Measurements from ENCODE around the gene NUCB2. TPM values are rescaled to one million over a fixed set of nuclear protein-coding genes. Genes with fewer than 3 reads are reported as not detected.

Gene NUCB2
- total RNA-seq, 1 donor from 2014 or later, result 101 TPM

- H3K27ac ChIP-seq (replicated peaks), result no peak overlapping the region
- intact Hi-C loops (cut with micrococcal nuclease), result no loop called here
- H3K36me3 ChIP-seq, result no peaks in the 10 kb centered on the region
- H3K9me3 ChIP-seq (replicated peaks), result no peaks in the 10 kb centered on the region
- TF ChIP-seq CTCF (IDR thresholded peaks at IDR 0.05; ENCODE audit: borderline replicate concordance), result no peak
- no peaks in the 10 kb centered on the region for H3K4me1 ChIP-seq
- H3K27me3 ChIP-seq (ENCODE audit: low read depth), result no peaks in the 10 kb centered on the region
- no peak overlapping the region for H3K4me3 ChIP-seq
- no peak for DNase-seq
Measured at GRCh38 chr11:17343907-17344306, 67.4 kb downstream of the NUCB2 start.

GRCh38 chr11:17347676-17348075, 71.1 kb downstream of the NUCB2 start:
- Histone ChIP-seq H3K27ac (replicated peaks) (no peak overlapping the region), H3K36me3 (no peaks in the 10 kb centered on the region), H3K9me3 (replicated peaks) (no peaks in the 10 kb centered on the region), H3K4me3 (no peak overlapping the region), H3K27me3 (ENCODE audit: low read depth) (no peaks in the 10 kb centered on the region), H3K4me1 (peaks cover 16% of the 10 kb centered on the region)
- intact Hi-C loops (cut with micrococcal nuclease), result no loop called here
- DNase-seq, result no peak
- TF ChIP-seq CTCF (IDR thresholded peaks at IDR 0.05; ENCODE audit: borderline replicate concordance), result no peak

GRCh38 chr11:17350455-17351171, 74.1 kb downstream of the NUCB2 start:
- intact Hi-C loops (cut with micrococcal nuclease), result no loop called here
- Histone ChIP-seq H3K36me3 (no peaks in the 10 kb centered on the region), H3K27ac (replicated peaks) (no peak overlapping the region), H3K27me3 (ENCODE audit: low read depth) (no peaks in the 10 kb centered on the region), H3K4me1 (peaks cover 38% of the 10 kb centered on the region), H3K4me3 (no peak overlapping the region), H3K9me3 (replicated peaks) (no peaks in the 10 kb centered on the region)
- no peak for DNase-seq
- TF ChIP-seq CTCF (IDR thresholded peaks at IDR 0.05; ENCODE audit: borderline replicate concordance), result no peak

GRCh38 chr11:17351172-17351509, 74.6 kb downstream of the NUCB2 start:
- Histone ChIP-seq H3K27ac (replicated peaks) (no peak overlapping the region), H3K36me3 (no peaks in the 10 kb centered on the region), H3K4me3 (peak overlapping the region; percentile 81), H3K9me3 (replicated peaks) (no peaks in the 10 kb centered on the region), H3K4me1 (peaks cover 38% of the 10 kb centered on the region), H3K27me3 (ENCODE audit: low read depth) (no peaks in the 10 kb centered on the region)
- intact Hi-C loops (cut with micrococcal nuclease), result no loop called here
- peak; percentile 16 for TF ChIP-seq CTCF (IDR thresholded peaks at IDR 0.05; ENCODE audit: borderline replicate concordance)
- no peak for DNase-seq

GRCh38 chr11:17351510-17352176, 75.1 kb downstream of the NUCB2 start, which contains the start of gene NCR3LG1:
Gene NCR3LG1, plus strand, starts transcription at chr11:17351800. Its CDS starts 170 bp downstream, at chr11:17351970.
- DNase-seq, result peak; percentile 40
- intact Hi-C loops (cut with micrococcal nuclease), result no loop called here
- no peaks in the 10 kb centered on the region for H3K9me3 ChIP-seq (replicated peaks)
- peak within 1 kb of the TSS; percentile 36 for H3K27ac ChIP-seq (replicated peaks)
- peaks cover 38% of the 10 kb centered on the region for H3K4me1 ChIP-seq
- TF ChIP-seq CTCF (IDR thresholded peaks at IDR 0.05; ENCODE audit: borderline replicate concordance), result no peak
- H3K36me3 ChIP-seq, result no peaks in the 10 kb centered on the region
- H3K4me3 ChIP-seq, result peak within 1 kb of the TSS; percentile 81
- H3K27me3 ChIP-seq (ENCODE audit: low read depth), result no peaks in the 10 kb centered on the region

All from left ventricle myocardium inferior (tissue), 1 donor.